GM13976 (cell line): ENCODE measurements around the gene CFB.
A peak's percentile ranks its signal among the peaks of the same experiment; 100 is the strongest.
"Not testable (repeated sequence)": the region's sequence is repeated elsewhere in the genome, so short reads cannot be mapped to it uniquely, and the experiment has no call there.

ENCODE experiments used
- DNase-seq: peaks from one replicate; pipeline ENCODE4 v3.0.0; 2012; ENCODE audit warnings: low spot score
- in situ Hi-C: fragments of 300-500 bp; cut with MboI; formaldehyde crosslinking; loops from one replicate; pipeline ENCODE4 v1.12.0; 2022; ENCODE audit warnings: low sequenced_read_pairs, mixed read lengths, inconsistent platforms; ENCODE audit not compliant: unreplicated experiment
- TF ChIP-seq, protein P1 (sequence below): IDR thresholded peaks from 2 replicates; pipeline ENCODE4 v1.5.1; 2012; ENCODE audit warnings: borderline replicate concordance, mild to moderate bottlenecking; ENCODE audit not compliant: insufficient read depth; ENCODE audit errors: extremely low read depth, missing control alignments, control extremely low read depth

Gene CFB

GRCh38 chr6:31969712-31970603 lies 24.1 kb downstream of the CFB start:
- TF ChIP-seq, protein P1, sequence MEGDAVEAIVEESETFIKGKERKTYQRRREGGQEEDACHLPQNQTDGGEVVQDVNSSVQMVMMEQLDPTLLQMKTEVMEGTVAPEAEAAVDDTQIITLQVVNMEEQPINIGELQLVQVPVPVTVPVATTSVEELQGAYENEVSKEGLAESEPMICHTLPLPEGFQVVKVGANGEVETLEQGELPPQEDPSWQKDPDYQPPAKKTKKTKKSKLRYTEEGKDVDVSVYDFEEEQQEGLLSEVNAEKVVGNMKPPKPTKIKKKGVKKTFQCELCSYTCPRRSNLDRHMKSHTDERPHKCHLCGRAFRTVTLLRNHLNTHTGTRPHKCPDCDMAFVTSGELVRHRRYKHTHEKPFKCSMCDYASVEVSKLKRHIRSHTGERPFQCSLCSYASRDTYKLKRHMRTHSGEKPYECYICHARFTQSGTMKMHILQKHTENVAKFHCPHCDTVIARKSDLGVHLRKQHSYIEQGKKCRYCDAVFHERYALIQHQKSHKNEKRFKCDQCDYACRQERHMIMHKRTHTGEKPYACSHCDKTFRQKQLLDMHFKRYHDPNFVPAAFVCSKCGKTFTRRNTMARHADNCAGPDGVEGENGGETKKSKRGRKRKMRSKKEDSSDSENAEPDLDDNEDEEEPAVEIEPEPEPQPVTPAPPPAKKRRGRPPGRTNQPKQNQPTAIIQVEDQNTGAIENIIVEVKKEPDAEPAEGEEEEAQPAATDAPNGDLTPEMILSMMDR: no peak
- in situ Hi-C loops: no loop called here
- no peak for DNase-seq

GRCh38 chr6:31970604-31971271 lies 24.8 kb downstream of the CFB start:
- no peak for DNase-seq
- in situ Hi-C loops: no loop called here

GRCh38 chr6:31971279-31971992 lies 25.5 kb downstream of the CFB start:
- no peak for DNase-seq
- in situ Hi-C loops: no loop called here
- TF ChIP-seq, protein P1: no peak

More at GRCh38 chr6:31970604-31971271, 24.8 kb downstream of the CFB start:
- TF ChIP-seq, protein P1: no peak

DNA sequence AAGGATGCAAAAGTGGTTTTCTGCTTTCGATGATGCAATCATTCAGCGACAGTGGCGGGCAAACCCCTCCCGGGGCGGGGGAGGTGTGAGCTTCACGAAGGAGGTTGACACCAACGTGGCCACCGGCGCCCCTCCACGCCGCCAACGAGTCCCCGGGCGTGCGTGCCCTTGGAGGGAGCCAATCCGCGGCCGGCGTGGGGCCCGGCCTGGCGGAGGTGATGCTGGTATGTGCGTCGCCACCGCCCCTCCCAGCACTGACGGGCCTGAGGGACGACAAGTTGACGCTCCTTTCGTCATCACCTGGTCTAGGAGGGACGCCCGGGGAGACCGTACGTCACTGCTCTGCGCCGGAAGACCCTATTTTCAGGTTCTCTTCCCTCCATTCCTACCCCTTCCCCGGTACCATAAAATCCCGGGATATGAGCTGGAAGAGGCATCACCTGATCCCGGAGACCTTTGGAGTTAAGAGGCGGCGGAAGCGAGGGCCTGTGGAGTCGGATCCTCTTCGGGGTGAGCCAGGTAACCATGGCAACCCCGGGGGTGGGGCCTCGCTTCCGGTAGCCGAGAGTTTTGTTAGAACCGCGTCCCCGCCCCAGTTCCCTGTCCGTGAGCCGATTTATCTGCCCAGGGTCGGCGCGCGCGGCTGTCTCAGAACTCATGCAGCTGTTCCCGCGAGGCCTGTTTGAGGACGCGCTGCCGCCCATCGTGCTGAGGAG lies 26.3 kb downstream of the CFB start, which contains the start of gene DXO:
TSS of gene DXO (minus strand) at position 146 of the 716 bp plus-strand sequence. CDS start 463 bp downstream, outside the sequence.
- in situ Hi-C loops: no loop called here
- peak; percentile 99 for DNase-seq
- TF ChIP-seq, protein P1: no peak

- TF ChIP-seq, protein P1: no peak
- in situ Hi-C loops: no loop called here
- no peak for DNase-seq
These were observed 26.9 kb downstream of the CFB start for GRCh38 chr6:31972709-31973350.

DNA sequence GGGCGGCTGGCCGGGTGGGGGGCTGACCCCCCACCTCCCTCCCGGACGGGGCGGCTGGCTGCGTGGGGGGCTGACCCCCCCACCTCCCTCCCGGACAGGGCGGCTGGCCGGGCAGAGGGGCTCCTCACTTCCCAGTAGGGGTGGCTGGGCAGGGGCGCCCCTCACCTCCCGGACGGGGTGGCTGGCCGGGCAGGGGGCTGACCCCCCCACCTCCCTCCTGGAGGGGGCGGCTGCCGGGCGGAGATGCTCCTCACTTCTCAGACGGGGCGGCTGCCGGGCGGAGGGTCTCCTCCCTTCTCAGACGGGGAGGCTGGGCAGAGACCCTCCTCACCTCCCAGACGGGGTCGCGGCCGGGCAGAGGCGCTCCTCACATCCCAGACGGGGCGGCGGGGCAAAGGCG lies 30.2 kb downstream of the CFB start:
- in situ Hi-C loops, DNase-seq: not testable (repeated sequence)
